B cell (primary cell): ENCODE data around the gene HDAC1. TPM values are rescaled to one million over a fixed set of nuclear protein-coding genes. Genes with fewer than 3 reads are reported as not detected.

Experiments
- ATAC-seq: fragments of 200-7000 bp; cut with Tn5 transposase; one replicate; pipeline ENCODE4 v1.10.0; 2021; ENCODE audit warnings: low read depth, mild to moderate bottlenecking, moderate number of reproducible peaks, moderate library complexity
- CTCF ChIA-PET: fragments of 350-600 bp; sonication (Branson Sonifier 250); formaldehyde crosslinking; loops from one replicate; lab custom pipeline; 2021; ENCODE audit warnings: antibody characterized with exemption, inconsistent platforms; lab: Charles Lee
- POLR2A ChIA-PET: fragments of 350-600 bp; sonication (Branson Sonifier 250); formaldehyde crosslinking; loops from one replicate; lab custom pipeline; 2021; ENCODE audit warnings: antibody characterized with exemption; lab: Charles Lee
- DNase-seq: peaks from one replicate; pipeline ENCODE4 v3.0.0; 2013
- H2AFZ ChIP-seq: 2 replicates; pipeline ENCODE4 v1.6.1; 2012; ENCODE audit warnings: mild to moderate bottlenecking, low read depth, low read length; ENCODE audit not compliant: insufficient read depth, poor library complexity, severe bottlenecking
- H3K27ac ChIP-seq, 2 donors: 1 replicate in 1 of 2; 2 replicates in 1 of 2; pipeline ENCODE4 v1.5.1; 2012 to 2013; ENCODE audit warnings: low read length in 2 of 2, mild to moderate bottlenecking in 2 of 2, moderate library complexity in 1 of 2
- H3K27me3 ChIP-seq, 4 experiments: fragments of 200-600 bp in 1 of 4; sonication (generic) in 1 of 4; replicated peaks in 1 of 4; 1 replicate in 2 of 4; 2 replicates in 2 of 4; pipeline versions ENCODE4 v1.6.1 to v1.7.0; 2013 to 2016; ENCODE audit warnings: low read length in 3 of 4, mild to moderate bottlenecking in 2 of 4, mixed read lengths in 1 of 4, moderate library complexity in 1 of 4; ENCODE audit not compliant: insufficient read depth in 4 of 4, control insufficient read depth in 3 of 4; ENCODE audit errors: control extremely low read depth in 1 of 4
- H3K36me3 ChIP-seq, 2 experiments: replicated peaks in 1 of 2; 1 replicate in 1 of 2; 2 replicates in 1 of 2; pipeline versions ENCODE4 v1.6.1 to v1.7.1; 2013; ENCODE audit warnings: low read length in 1 of 2; ENCODE audit not compliant: insufficient read depth in 2 of 2, control insufficient read depth in 1 of 2; ENCODE audit errors: control extremely low read depth in 1 of 2, extremely low read depth in 1 of 2
- H3K4me1 ChIP-seq, 2 donors: fragments of 200-600 bp in 1 of 2; sonication (generic) in 1 of 2; 1 replicate in 1 of 2; 2 replicates in 1 of 2; pipeline versions ENCODE4 v1.5.1 to v1.6.1; 2013 to 2017; ENCODE audit warnings: low read length in 2 of 2; ENCODE audit not compliant: control insufficient read depth in 2 of 2, insufficient read depth in 2 of 2
- H3K4me2 ChIP-seq: replicated peaks from 2 replicates; pipeline ENCODE3; 2012; ENCODE audit warnings: mild to moderate bottlenecking, low read depth, low read length; ENCODE audit not compliant: poor library complexity, severe bottlenecking
- H3K4me3 ChIP-seq, 5 experiments: fragments of 200-600 bp in 1 of 5; sonication (generic) in 1 of 5; 1 replicate in 3 of 5; 2 replicates in 2 of 5; pipeline versions ENCODE4 v1.5.1 to v1.7.0; 2011 to 2016; ENCODE audit warnings: low read length in 4 of 5, mild to moderate bottlenecking in 4 of 5, low read depth in 2 of 5, control low read depth in 1 of 5, moderate library complexity in 1 of 5; ENCODE audit not compliant: insufficient read depth in 1 of 5; ENCODE audit errors: control extremely low read depth in 1 of 5, extremely low read depth in 1 of 5
- H3K79me2 ChIP-seq: fragments of 200-600 bp; sonication (generic); one replicate; pipeline ENCODE4 v1.6.0; 2016; ENCODE audit warnings: low read length; ENCODE audit not compliant: control insufficient read depth, insufficient read depth
- H3K9ac ChIP-seq: fragments of 200-600 bp; sonication (generic); 2 replicates; pipeline ENCODE4 v1.6.1; 2017; ENCODE audit warnings: mild to moderate bottlenecking, low read length, moderate library complexity
- H3K9me3 ChIP-seq, 3 donors: one replicate each; pipeline versions ENCODE4 v1.6.1 to v1.7.1; 2013; ENCODE audit warnings: low read length in 2 of 3; ENCODE audit not compliant: control insufficient read depth in 2 of 3, insufficient read depth in 1 of 3; ENCODE audit errors: control extremely low read depth in 1 of 3
- H4K20me1 ChIP-seq: 2 replicates; pipeline ENCODE4 v1.6.0; 2012; ENCODE audit warnings: mild to moderate bottlenecking, low read length; ENCODE audit not compliant: insufficient read depth, control insufficient read depth, poor library complexity, severe bottlenecking
- H3K27ac Mint-ChIP-seq: one replicate; pipeline ENCODE4 v1.8.0; 2021; ENCODE audit warnings: mixed read lengths
- H3K27me3 Mint-ChIP-seq: one replicate; pipeline ENCODE4 v1.8.0; 2021; ENCODE audit warnings: mixed read lengths
- H3K4me1 Mint-ChIP-seq: one replicate; pipeline ENCODE4 v1.8.0; 2021; ENCODE audit warnings: mixed read lengths
- H3K4me3 Mint-ChIP-seq: one replicate; pipeline ENCODE4 v1.8.0; 2021; ENCODE audit warnings: mixed read lengths
- H3K9me3 Mint-ChIP-seq: one replicate; pipeline ENCODE4 v1.8.0; 2022; ENCODE audit warnings: mixed read lengths; ENCODE audit not compliant: insufficient read depth
- CTCF ChIP-seq: fragments of 200-600 bp; IDR thresholded peaks from one replicate; pipeline ENCODE4 v1.8.0; 2022; ENCODE audit warnings: antibody characterized with exemption, mild to moderate bottlenecking
- EZH2 ChIP-seq: IDR thresholded peaks from 2 replicates; pipeline ENCODE4 v1.6.1; 2012; ENCODE audit warnings: borderline replicate concordance, low read depth, mild to moderate bottlenecking, moderate library complexity, low read length; ENCODE audit not compliant: insufficient read depth, poor library complexity, severe bottlenecking
- WGBS: methylation state at CpG from one replicate; pipeline ENCODE4 v1.1.5; 2013; ENCODE audit warnings: missing lambda C conversion rate; ENCODE audit not compliant: insufficient coverage; 5-methylcytosine and 5-hydroxymethylcytosine counted together
- intact Hi-C: fragments of 100-400 bp; cut with micrococcal nuclease; formaldehyde crosslinking; loops from one replicate; pipeline ENCODE4 v1.10.0; 2022
- polyA plus RNA-seq: library from polyadenylated mRNA; depleted of rRNA; stranded (reverse); fragments of >200 nt; gene quantifications from 2 replicates; pipeline ENCODE4 v1.2.3, GENCODE V29; 2012
- total RNA-seq, 2 donors: library from RNA; stranded (reverse); fragments of 120-200 nt in 1 of 2; gene quantifications; 1 replicate in 1 of 2; 2 replicates in 1 of 2; pipeline versions ENCODE4 v1.2.3 to v1.2.4, GENCODE V29; 2013 to 2022

HDAC1 gene
- total and polyA plus RNA-seq, 2 donors (not counting 1 experiment from before 2014, with no cell fraction given), result 184 to 205 TPM

- CTCF ChIA-PET, result interaction anchor here (1.2 to 1.5 kb wide), 2 partner anchors 9 to 161 kb away, joined by 3 to 6 read pairs; no protein-coding TSS in a partner anchor
- Histone ChIP-seq H3K27me3 (no peaks in the 10 kb centered on the region), H3K9me3 (no peaks in the 10 kb centered on the region), H3K4me2 (no peak overlapping the region), H3K4me1 (peaks cover 10 to 13% of the 10 kb centered on the region in 2 donors), H3K9ac (no peak overlapping the region), H3K79me2 (no peaks in the 10 kb centered on the region), H4K20me1 (peaks cover 22% of the 10 kb centered on the region), H2AFZ (no peak overlapping the region), H3K27ac (no peak overlapping the region), H3K36me3 (peaks cover 6 to 83% of the 10 kb centered on the region in 2 experiments), H3K4me3 (no peak overlapping the region)
- POLR2A ChIA-PET, result no interaction called here
- no peaks in the 10 kb centered on the region for H3K9me3 Mint-ChIP-seq
- no peak overlapping the region for H3K4me3 Mint-ChIP-seq
- intact Hi-C loops, result no loop called here
- H3K27ac Mint-ChIP-seq, result no peak overlapping the region
- ATAC-seq, result no peak
- no peaks in the 10 kb centered on the region for H3K27me3 Mint-ChIP-seq
- H3K4me1 Mint-ChIP-seq, result peaks cover 12% of the 10 kb centered on the region
- 97% methylated on average over 5 of the region's 11 CpGs for WGBS
- no peak for TF ChIP-seq EZH2
- TF ChIP-seq CTCF, result no peak
- no peak for DNase-seq
Measured at GRCh38 chr1:32376199-32376598, 84.3 kb downstream of the HDAC1 start.

GRCh38 chr1:32377541-32378220 is 85.8 kb downstream of the HDAC1 start:
- no peak overlapping the region for H3K9ac ChIP-seq
- H3K79me2 ChIP-seq, result peaks cover 5% of the 10 kb centered on the region
- Mint-ChIP-seq H3K27me3 (no peaks in the 10 kb centered on the region), H3K4me1 (peaks cover 5% of the 10 kb centered on the region), H3K9me3 (no peaks in the 10 kb centered on the region), H3K4me3 (no peak overlapping the region), H3K27ac (no peak overlapping the region)
- no peak overlapping the region for H3K27ac ChIP-seq
- no peak overlapping the region for H2AFZ ChIP-seq
- POLR2A ChIA-PET, result no interaction called here
- H3K36me3 ChIP-seq, result peaks cover 9 to 90% of the 10 kb centered on the region in 2 experiments
- CTCF ChIA-PET, result interaction anchor here (1.0 kb wide), 2 partner anchors 25 to 162 kb away, joined by 3 to 11 read pairs; no protein-coding TSS in a partner anchor
- no peaks in the 10 kb centered on the region for H3K9me3 ChIP-seq
- no peak overlapping the region for H3K4me2 ChIP-seq
- WGBS, result 96% methylated on average over 11 of the region's 12 CpGs
- peak; percentile 11 for DNase-seq
- no peaks in the 10 kb centered on the region for H3K27me3 ChIP-seq
- H3K4me3 ChIP-seq, result no peak overlapping the region
- H3K4me1 ChIP-seq, result peaks cover under 1 to 2% of the 10 kb centered on the region in 2 donors
- peaks cover 12% of the 10 kb centered on the region for H4K20me1 ChIP-seq
- TF ChIP-seq EZH2, result no peak
- no peak for TF ChIP-seq CTCF
- intact Hi-C loops, result no loop called here
- ATAC-seq, result no peak
